HG03565 (cell line): ENCODE results near the gene CMIP.
"Not testable (repeated sequence)": the region's sequence is repeated elsewhere in the genome, so short reads cannot be mapped to it uniquely, and the experiment has no call there.

Experiments used
- ATAC-seq: cut with Tn5 transposase; IDR thresholded peaks from one replicate; pipeline ENCODE4 v1.9.1; 2021; ENCODE audit warnings: mild to moderate bottlenecking, moderate library complexity; ENCODE audit not compliant: unreplicated experiment

Gene CMIP

DNA sequence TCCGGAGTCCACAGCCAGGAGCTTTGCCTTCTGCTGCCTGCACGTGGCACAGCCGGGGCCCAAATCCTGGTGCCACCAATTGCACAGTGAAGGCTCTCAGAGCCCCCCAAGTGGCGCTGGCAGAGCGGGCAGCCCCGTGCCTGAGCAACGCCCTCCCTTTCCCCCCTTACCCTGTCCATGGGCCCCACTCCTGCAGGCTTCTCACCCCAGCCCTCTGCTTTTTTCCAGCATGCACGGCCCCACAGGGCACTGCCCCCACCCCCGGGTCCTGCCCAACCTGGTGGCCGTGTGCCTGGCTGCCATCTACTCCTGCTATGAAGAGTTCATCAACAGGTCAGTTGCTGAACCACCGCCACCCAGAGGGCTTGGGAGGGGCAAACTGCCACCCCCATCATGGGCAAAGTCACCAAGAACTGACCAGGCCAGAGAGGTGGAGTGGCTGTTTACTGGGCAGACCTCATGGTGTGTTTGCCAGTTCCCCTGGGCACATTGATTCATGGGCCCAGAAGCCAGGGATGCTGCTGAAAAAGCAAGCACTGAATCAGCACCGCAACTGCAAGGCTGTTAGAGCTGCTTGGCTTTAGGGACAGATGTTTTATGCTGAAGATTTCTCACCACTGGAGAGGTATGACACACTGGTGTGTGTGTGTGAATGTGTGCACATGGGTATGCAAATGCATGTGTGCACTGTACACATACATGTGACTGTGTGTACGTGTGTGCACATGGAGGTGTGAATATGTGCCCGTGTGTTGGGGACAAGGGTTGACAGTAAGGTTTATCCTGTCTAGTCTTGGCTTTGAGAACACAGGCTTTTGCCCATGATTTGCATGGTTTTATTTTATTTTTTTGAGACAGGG is 227.4 kb downstream of the CMIP start:
- no peak for ATAC-seq

DNA sequence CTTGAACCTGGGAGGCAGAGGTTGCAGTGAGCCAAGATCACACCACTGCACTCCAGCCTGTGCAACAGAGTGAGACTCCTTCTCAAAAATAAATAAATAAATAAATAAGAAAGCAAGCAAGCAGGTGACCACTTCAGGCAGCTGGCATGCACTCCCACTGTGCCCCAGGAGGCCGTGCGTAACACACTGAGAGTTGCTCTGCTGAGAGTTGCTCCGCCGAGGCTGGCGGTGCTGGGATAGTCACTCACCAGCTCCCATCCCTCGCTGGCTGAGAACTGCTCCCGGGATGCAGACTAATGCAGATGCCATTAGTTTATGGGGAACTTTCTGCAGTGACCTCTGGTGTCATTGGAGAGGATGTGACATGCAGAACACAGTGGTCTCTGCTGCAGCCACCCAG is 228.8 kb downstream of the CMIP start:
- no peak for ATAC-seq

DNA sequence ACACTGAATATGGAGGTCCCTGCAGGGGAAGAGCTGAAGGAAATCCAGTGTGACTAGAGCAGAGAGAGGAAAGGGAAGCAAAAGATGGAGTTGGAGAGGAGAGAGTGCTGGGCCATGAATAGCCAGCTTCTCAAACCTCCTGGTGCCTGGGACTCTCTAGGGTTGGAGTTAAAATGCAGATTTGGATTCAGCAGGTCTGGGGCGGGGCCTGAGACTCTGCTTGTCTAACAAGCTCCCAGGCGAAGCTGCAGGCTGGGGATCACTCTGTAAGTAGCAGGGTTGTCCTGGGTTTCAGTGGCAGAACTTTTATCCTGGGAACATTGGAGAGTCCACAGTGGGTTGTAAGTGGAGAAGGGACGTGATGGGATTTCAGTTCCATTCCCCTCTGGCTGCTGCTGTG is 231.1 kb downstream of the CMIP start:
- ATAC-seq, result no peak

DNA sequence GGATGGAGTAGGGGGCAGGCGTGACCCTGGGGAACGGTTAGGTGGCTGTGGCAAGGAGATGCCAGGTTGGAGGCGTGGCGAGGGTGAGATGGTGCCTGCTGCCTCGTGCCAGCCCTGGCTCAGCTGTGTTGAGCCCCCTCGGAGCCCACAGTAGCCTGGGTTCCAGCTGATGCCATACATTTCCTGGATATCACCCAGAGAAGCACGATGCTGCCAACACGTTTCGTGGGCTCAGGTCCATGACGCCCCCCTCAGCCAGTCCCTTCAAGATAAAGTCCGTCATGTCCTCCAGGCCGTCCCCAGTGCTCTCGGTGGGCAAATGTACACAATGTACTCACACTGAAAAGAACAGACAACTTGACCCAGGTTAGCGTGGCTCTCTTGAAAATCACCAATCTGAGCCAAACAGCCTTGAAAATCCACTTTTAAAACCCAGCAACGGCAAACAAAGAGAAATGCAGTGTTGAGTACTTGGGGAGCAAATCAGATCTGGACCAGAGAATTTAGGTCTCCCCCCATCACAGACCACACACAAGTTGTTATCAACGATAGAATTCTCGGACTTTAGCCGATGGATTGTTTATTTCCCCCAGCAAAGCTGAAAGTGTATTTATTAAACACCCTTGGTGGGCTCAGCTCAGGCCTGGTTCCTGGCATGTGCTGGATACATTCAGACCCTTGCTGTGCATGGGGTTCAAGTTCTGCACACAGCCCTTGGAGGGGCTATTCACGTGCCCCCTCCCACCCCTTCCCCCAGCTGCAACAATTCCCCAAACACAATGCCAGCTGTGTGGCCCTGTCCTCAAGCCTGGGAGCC is 231.7 kb downstream of the CMIP start:
- no peak for ATAC-seq

DNA sequence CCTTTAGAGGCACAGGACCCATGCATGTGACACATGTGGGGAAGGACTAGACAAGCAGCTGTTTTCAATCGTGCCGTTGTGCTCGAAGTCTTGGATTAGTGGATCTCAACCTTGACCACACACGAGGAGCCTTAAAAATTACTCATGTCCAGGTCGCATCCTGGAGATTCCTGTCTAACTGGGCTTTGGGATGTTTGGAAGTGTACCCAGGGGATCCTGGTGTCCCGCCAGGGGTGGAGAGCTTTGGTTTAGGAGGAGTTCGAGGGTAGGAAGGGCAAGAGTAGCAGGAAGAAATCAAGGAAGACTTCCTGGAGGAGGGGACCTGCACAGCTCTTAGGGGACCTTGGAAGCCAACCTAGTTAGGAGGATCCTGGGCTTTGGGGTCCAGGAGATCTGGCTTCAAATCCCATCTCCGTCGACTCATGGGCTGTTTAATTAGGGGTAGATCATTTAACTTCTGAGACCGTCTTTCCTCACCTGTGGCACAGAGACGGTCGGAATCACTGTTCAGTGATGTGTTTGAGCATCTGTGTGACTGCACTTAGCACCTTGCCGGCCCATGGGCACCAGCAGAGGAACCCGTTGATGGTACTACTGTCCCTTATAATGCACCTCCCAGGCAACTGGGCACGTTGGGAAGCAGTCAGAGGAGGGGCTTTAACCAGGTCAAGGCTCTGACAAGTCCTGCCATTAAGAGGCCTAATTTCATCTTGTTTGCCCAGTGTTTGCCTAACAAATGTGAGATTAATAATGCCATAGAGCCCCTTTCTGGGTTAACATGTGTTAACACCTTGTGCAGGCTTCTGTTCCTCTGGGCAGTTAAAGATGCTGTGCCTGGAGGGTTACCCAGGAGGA is 232.5 kb downstream of the CMIP start:
- ATAC-seq, result no peak

DNA sequence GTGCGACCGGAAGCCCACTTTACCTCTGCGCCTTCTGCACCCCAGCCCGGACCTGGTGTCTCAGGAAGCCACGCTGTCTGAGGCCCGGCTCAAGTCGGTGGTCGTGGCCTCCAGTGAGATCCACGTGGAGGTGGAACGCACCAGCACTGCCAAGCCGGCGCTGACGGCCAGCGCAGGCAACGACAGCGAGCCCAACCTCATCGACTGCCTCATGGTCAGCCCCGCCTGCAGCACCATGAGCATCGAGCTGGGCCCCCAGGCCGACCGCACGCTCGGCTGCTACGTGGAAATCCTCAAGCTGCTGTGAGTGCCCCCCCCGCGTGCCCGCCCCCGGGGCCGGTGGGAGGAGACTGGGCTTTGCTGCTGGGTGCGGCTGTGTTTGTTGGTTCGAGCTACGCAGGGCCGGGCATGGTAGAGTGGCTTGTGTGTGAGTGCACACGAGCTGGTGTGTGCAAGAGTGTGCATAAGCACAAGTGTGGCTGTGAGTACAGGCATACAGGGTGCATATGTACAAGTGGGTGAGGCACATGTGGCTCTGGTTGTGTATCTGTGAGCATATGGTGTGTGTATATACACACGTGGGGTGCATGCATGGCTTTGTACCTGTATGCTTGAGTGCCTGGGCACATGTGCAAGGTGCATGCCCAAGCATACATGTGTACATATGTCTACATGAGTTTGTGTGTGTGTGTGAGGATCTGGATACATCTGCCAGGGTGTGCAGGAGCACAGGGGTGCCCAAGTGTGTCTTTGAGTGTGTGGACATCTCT is 233.9 kb downstream of the CMIP start:
- no peak for ATAC-seq

DNA sequence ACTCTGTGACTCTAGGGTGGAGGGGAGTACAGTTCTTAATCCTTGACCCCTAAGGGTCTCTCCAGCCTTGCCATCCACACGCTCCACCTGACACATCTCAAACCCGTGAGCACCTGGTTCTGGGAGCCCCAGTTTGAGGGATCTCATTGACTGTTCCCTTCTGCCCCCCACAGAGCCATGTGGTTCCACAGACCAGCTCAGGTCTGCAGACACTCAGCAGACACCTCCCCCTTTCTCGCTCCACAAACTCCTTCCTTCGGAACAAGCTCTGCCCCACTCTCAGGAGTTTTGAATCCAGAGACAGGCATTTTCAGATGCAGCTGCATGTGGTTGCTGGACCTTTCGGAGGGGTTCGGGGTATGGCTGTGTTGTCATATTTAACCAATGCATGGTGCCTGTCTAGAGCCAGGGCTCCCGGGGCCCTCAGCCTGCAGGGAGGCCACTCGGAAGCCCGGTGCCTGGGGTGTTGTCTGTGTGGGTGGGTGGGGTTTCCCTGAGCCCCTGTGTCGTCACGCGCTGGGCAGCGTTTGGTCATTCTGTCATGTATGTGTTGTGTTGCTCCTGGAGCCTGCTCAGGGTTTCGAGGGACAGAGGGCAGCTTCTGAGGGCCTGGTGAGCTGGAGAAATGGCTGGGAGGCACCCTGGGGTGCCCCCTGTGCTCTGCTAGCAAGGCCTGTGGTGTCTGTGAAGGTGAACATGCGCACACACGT is 235.3 kb downstream of the CMIP start:
- no peak for ATAC-seq

DNA sequence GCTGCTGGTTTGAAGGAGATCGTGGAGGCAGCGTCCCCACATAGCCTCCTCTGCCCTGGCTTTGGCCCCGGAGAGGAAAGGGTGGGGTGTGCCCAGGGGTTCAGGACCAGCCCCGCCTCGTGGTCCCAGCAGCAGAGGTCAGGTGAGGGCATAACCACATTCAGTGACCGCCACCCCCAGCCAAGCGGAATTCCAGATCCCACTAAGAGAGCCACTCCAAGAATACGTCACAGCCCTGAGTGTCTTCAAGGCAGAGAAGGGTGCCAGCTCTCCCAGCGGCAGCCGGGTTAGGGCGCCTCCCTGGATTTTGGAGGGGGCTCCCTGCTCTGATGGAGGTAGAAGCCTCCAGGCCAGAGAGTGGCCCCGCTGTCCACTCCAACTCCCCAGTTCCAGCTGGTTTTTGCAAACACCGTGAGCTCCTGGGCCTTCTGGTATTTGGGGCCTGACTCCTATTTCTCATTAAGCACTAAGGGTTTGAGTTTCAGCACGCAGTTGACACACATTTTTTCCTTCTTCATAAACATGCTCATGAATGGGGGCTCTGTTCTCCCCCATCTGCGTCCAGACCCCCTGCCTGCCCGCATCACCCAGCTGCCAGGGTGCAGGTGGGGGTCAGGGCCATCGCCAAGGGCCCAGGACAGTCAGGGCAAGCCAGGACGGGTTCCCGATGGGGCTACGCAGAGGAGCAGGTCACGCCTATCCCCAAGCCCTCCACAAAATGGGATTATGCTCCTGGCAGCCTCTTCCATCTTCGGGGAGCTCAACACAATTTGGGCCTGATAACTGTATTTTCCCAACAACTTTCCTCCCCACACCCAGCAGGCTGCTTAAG is 236.1 kb downstream of the CMIP start:
- no peak for ATAC-seq

DNA sequence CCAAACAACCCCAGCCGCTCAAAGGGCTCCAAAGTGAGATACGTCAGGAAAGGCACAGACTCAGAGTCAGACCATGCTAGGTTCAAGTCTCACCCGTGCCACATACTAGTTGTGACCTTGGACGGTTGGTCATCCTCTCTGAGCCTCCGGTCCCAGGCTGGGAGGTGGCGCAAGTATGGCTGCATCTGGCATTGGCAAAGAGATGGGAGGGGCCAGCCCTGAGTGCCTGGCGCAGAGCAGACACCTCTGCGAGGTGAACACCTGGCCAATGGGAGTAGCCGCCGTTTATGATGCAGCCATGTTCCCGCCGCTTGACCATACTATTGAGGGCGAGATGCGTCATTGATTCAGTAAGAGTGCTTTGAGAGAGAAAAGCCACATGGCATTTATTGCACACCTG is 236.7 kb downstream of the CMIP start:
- ATAC-seq, result no peak

DNA sequence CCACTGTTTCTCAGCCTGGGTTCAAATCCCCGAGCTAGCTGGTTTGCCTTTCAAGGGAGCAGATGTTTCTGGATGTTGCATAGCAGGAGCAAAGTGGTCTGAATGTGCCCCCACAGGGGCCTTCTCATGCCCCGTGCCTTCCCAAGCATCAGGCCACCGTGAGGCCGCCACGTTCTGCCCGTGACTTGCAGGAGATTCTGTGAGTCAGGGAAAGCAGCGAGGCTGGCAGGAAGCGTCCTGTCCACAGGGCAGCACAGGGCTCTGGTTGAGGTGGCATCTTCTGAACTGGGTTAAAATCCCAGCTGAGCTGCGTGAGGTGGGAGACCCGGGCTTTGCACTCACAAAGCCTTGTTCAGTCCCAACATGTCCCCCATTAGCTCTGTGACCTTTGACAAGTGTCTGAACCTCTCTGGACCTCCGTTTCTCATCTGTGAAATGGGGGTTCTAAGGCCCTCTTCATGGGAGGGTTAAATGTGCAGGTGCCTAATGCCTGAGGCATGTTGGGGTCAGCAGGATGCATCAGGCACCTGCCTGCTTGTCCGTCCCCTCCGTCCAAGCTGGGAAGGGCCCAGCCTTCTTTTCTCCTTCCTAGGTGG is 239.7 kb downstream of the CMIP start:
- no peak for ATAC-seq

DNA sequence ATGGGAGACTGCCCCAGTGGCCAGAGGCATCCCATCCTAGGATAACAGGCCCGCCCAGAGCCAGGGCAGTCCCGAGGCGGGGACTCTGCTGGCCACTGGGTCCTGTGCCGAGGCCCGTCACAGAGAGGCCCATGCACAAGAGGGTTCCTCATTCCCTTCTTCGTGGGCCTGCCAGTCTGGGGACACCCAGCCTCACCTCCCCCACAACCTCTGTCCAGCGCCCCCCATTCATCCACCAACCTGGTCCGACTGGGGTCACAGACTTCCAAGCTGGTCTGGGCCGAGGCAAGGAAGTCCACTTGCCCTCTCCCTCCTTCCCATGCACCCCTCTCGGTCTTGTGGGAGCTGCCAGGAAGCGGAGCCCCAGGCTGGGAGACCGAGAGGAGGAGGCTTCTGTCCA is 240.3 kb downstream of the CMIP start:
- ATAC-seq, result no peak

DNA sequence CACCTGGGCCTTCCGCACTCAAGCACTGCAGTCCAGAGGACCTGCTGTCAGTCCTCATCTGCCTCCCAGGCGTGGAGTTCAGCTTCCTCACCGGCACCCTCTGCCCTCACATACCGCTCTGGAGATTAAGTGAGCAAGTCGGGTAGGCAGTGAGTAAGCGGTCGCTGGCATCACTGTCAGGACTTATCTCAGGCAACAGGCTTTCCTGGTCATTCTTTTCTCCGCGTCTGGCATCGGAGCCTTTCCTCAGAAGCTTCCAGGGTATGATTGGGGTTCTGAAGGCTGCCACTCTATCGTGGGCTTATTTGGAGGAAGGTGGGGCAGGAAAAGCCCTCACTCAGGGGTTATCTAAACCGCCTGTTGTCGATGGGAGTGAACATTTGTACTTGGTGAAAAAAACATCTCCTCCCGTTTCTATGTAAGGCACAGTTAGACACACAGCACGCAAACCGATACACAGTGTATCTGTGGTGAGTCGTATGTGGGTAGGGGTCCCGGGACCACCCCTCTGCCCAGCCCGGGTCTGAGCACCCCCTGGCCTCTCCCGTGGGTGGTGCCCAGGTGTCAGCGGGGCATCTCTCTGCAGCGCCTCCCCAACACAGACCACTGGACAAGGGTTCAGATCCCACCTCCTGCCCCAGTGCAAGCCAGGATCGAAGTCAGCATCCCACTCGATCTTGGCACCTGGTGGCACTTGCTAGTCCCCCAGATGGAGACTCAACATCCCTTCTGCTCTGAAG is 242.0 kb downstream of the CMIP start:
- no peak for ATAC-seq

DNA sequence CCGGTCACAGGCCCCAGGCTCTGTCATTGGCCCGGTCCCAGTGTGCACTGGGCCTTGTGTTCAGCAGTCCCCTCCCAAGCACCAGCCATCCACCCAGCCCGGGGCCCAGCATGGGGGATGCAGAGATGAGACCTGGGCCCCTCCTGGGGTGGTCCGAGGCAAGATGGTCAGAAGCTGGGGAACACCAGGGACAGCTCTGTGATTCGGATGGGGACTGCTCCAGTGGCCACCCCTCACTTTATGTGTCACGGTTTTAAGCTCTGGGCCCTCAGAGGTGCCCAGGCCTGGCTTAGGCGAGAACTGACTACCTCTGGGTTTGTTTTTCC is 242.5 kb downstream of the CMIP start:
- ATAC-seq, result no peak

DNA sequence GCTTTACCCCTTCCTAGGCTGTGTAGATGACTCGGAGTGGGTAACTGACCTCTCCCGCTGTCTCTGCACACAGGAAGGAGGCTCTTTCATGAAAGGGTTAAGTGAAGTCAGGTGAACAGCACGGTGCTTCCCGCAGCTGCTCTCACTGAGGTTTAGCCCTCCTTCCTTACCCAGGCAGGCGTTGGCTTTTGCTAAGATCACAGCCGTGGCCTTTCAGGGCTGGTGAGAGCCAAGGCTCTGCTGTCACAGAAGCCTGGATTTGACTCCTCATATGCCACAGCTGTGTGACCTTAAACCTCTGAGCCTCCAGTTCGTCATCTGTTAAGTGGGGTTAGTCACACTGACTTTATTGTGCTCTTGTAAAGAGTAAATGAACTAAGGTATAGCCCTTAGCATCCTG is 243.6 kb downstream of the CMIP start:
- no peak for ATAC-seq

DNA sequence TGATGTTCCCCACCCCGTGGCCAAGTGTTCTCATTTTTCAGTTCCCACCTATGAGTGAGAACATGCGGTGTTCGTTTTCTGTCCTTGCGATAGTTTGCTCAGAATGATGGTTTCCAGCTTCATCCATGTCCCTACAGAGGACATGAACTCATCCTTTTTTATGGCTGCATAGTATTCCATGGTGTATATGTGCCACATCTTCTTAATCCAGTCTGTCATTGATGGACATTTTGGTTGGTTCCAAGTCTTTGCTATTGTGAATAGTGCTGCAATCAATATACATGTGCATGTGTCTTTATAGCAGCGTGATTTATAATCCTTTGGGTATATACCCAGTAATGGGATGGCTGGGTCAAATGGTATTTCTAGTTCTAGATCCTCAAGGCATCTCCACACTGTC is 244.2 kb downstream of the CMIP start:
- ATAC-seq, result not testable (repeated sequence)

DNA sequence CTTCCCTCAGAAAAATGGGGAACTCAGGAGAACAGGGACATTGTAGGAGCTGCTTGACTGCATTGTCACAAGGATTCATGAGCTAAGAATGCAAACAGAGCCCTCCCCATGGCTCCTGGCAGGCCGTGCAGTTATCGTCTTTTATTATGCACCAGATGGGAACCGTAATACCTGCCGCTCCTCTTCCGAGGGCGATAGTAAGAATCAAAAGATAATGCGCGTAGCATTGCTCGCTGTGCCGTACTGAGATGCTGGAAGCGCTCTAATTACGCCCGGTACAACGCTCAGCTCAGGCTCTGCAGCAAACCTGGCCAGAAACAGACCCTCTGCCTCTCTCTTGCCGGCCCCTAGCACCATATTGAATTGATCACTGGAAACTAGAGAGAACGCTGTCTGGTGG is 247.4 kb downstream of the CMIP start:
- ATAC-seq, result no peak

DNA sequence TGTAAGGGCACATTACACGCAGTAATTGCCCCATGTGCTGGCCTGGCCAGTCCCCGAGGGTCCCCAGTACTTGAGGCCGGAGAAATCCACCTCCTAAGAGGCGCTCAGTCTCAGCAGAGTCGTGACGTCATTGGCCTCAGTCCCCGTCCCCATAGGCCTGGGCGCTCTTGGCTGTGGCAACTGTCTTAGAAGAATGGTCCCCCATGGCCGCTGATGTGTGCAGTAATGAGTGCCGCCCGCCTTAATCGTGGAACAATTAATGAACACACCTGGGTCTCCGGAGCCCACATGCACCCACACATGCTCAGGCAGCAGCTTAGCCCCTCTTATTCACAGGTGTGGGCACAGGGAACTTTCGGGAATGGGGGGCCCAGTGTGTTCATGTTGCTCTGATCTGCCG is 248.0 kb downstream of the CMIP start:
- no peak for ATAC-seq
